NCI-H2227 (cell line): ENCODE data around the gene GHRH.

Source experiments
- DNase-seq: peaks from one replicate; lab custom pipeline; 2025; ENCODE audit not compliant: unreplicated experiment; lab: John Stamatoyannopoulos, UW

Gene GHRH

DNA sequence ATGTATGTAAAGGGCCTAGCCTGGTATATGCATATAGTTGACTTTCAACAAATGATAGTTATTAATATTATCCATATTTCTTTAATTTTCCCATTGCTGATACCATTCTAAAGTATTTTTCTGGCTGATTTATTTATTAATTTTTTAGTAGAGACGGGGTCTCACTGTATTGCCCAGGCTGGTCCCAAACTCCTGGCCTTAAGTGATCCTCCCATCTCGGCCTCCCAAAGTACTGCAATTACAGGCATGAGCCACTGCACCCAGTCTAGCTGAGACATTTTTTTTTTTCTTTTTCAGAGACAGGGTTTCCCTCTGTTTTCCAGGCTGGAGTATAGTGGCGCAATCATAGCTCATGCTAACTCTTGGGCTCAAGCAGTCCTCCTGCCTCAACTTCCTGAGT lies 52.4 kb downstream of the GHRH start:
- DNase-seq: no peak

GRCh38 chr20:37207171-37207570 lies 54.4 kb downstream of the GHRH start:
- no peak for DNase-seq

- DNase-seq: no peak
Observed at GRCh38 chr20:37205794-37206193, 55.8 kb downstream of the GHRH start.

- no peak for DNase-seq
Observed at GRCh38 chr20:37205130-37205529, 56.5 kb downstream of the GHRH start.

DNA sequence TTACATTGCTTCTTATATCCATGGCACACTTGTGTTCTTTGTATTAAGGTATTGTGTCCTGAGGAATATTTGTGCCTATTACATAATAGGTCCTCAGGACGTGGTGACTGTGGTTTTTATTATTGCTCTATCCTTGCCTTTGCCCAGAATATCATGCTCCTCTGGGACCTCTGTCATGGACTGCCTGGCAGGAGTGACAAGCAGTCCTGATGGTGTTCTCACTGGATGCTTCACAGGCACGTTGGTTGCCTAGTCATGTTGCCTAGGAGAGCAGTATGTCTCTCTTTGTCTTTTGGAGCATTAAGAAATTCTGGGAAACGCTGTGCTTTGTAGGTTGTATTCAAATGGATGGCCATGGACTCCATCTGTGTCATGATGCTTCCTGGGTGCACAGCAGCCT lies 57.6 kb downstream of the GHRH start:
- DNase-seq: no peak

GRCh38 chr20:37202267-37202943 lies 59.2 kb downstream of the GHRH start:
- peak; percentile 86 for DNase-seq

DNA sequence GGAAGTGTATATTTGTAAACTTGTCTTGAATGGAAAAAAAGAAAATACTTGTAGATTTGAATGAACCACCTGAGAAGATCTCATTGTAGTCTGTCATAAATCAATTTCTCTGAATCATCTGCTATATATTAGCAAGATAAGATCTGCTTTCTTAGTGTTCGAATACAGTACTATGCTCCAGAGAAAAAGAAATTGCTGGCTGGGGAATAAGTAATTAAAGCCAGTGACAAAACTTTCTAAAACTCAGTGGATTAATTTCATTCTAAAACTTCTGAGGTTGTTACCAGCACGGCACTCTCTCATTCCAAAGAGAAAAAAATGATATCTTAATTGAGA lies 59.8 kb downstream of the GHRH start:
- no peak for DNase-seq
